OCI-LY7 (cell line): ENCODE results near the gene KLK1. TPM values are rescaled to one million over a fixed set of nuclear protein-coding genes. Genes with fewer than 3 reads are reported as not detected.

Experiments used
- BruUV-seq: library from RNA; stranded (reverse); fragments of 400-500 nt; replicated peaks from 2 replicates; lab custom pipeline; 2021; lab: Mats Ljungman, UMichigan
- CTCF ChIA-PET: fragments of 300-600 bp; sonication (Branson Sonifier 250); formaldehyde crosslinking; loops from one replicate; lab custom pipeline; 2022; ENCODE audit warnings: antibody characterized with exemption; ENCODE audit not compliant: unreplicated experiment; lab: Charles Lee
- POLR2A ChIA-PET: fragments of 300-600 bp; sonication (Branson Sonifier 250); formaldehyde crosslinking; loops from one replicate; lab custom pipeline; 2022; ENCODE audit warnings: antibody characterized with exemption; lab: Charles Lee
- DNase-seq: peaks from one replicate; pipeline ENCODE4 v3.0.0-alpha.2; 2015; ENCODE audit warnings: low spot score
- H2AFZ ChIP-seq: fragments of 200-600 bp; sonication (generic), shearing (Covaris generic); 2 replicates; pipeline ENCODE4 v1.6.1; 2014; ENCODE audit warnings: mild to moderate bottlenecking, antibody characterized with exemption, low read length, moderate library complexity
- H3K27ac ChIP-seq: fragments of 200-600 bp; sonication (generic); 2 replicates; pipeline ENCODE4 v1.5.1; 2014; ENCODE audit warnings: mixed run types, low read depth, mild to moderate bottlenecking, moderate library complexity, low read length, inconsistent platforms; ENCODE audit not compliant: poor library complexity, severe bottlenecking
- H3K36me3 ChIP-seq: fragments of 200-600 bp; sonication (generic); 2 replicates; pipeline ENCODE4 v1.6.1; 2014; ENCODE audit warnings: mild to moderate bottlenecking, antibody characterized with exemption, low read length, moderate library complexity, mixed read lengths; ENCODE audit not compliant: insufficient read depth
- H3K4me1 ChIP-seq: fragments of 200-600 bp; sonication (generic); 2 replicates; pipeline ENCODE4 v1.5.1; 2014; ENCODE audit warnings: mild to moderate bottlenecking, low read length; ENCODE audit not compliant: insufficient read depth, poor library complexity, severe bottlenecking
- H3K4me2 ChIP-seq: fragments of 200-600 bp; sonication (generic); 2 replicates; pipeline ENCODE4 v1.6.1; 2014; ENCODE audit warnings: mild to moderate bottlenecking, low read length
- H3K4me3 ChIP-seq: fragments of 200-600 bp; sonication (generic); 2 replicates; pipeline ENCODE4 v1.5.1; 2014; ENCODE audit warnings: mild to moderate bottlenecking, low read depth, low read length; ENCODE audit not compliant: poor library complexity, severe bottlenecking
- H3K79me2 ChIP-seq: fragments of 200-600 bp; sonication (generic); 2 replicates; pipeline ENCODE4 v1.6.1; 2016; ENCODE audit warnings: low read depth, mild to moderate bottlenecking, low read length, moderate library complexity, mixed read lengths; ENCODE audit not compliant: insufficient read depth
- H3K9me2 ChIP-seq: fragments of 200-600 bp; sonication (generic); 2 replicates; pipeline ENCODE4 v1.6.1; 2016; ENCODE audit warnings: mild to moderate bottlenecking, low read length, mixed read lengths; ENCODE audit not compliant: insufficient read depth
- H3K9me3 ChIP-seq: fragments of 200-600 bp; sonication (generic); 2 replicates; pipeline ENCODE4 v1.6.1; 2014; ENCODE audit warnings: mild to moderate bottlenecking, mixed run types, low read length, mixed read lengths
- H4K20me1 ChIP-seq: fragments of 200-600 bp; sonication (generic); 2 replicates; pipeline ENCODE4 v1.6.1; 2014; ENCODE audit warnings: mild to moderate bottlenecking, antibody characterized with exemption, low read length, moderate library complexity, mixed read lengths; ENCODE audit not compliant: insufficient read depth
- CTCF ChIP-seq: fragments of 200-600 bp; sonication (generic); conservative IDR thresholded peaks from 2 replicates; pipeline ENCODE4 v1.5.1; 2014; ENCODE audit warnings: mild to moderate bottlenecking, antibody characterized with exemption, low read length, moderate library complexity, mixed read lengths
- EZH2phosphoT487 ChIP-seq: fragments of 200-600 bp; sonication (generic); IDR thresholded peaks from 2 replicates; pipeline ENCODE4 v1.6.1; 2018; ENCODE audit warnings: low read depth, borderline replicate concordance, mild to moderate bottlenecking, mixed run types, antibody characterized with exemption, low read length, moderate library complexity, mixed read lengths
- intact Hi-C: fragments of 100-400 bp; cut with micrococcal nuclease; formaldehyde crosslinking; loops from one replicate; pipeline ENCODE4 v1.10.0; 2022; ENCODE audit not compliant: unreplicated experiment
- total RNA-seq, 2 experiments: library from RNA; depleted of rRNA in 1 of 2; stranded (reverse); fragments of >200 nt in 1 of 2; shearing (Covaris generic) in 1 of 2; gene quantifications; 2 replicates each; pipeline ENCODE4 v1.2.3, GENCODE V29; 2014 to 2022

KLK1 gene
- total RNA-seq, 2 experiments from 2014 or later: 5.1 TPM; not detected in 1

GRCh38 chr19:50830266-50831025 is 6.9 kb upstream of the KLK1 start:
- no TSS peak for BruUV-seq
- Histone ChIP-seq H3K4me3 (no peak overlapping the region), H3K36me3 (no peaks in the 10 kb centered on the region), H3K9me2 (no peaks in the 10 kb centered on the region), H3K27ac (no peak overlapping the region), H3K4me1 (peaks cover 2% of the 10 kb centered on the region), H3K79me2 (no peaks in the 10 kb centered on the region), H3K9me3 (no peaks in the 10 kb centered on the region), H2AFZ (no peak overlapping the region), H3K4me2 (no peak overlapping the region), H4K20me1 (no peaks in the 10 kb centered on the region)
- intact Hi-C loops: no loop called here
- DNase-seq: no peak
- TF ChIP-seq EZH2phosphoT487 (no peak), CTCF (no peak)
- POLR2A ChIA-PET: interaction anchor here (0.5 kb wide), 1 partner anchor 315 kb away, joined by 3 read pairs; no protein-coding TSS in a partner anchor
- CTCF ChIA-PET: no interaction called here

GRCh38 chr19:50829801-50830200 is 6.2 kb upstream of the KLK1 start:
- DNase-seq: no peak
- H4K20me1 ChIP-seq: no peaks in the 10 kb centered on the region
- H3K27ac ChIP-seq: no peak overlapping the region
- no peaks in the 10 kb centered on the region for H3K36me3 ChIP-seq
- H3K4me1 ChIP-seq: no peaks in the 10 kb centered on the region
- H3K79me2 ChIP-seq: no peaks in the 10 kb centered on the region
- intact Hi-C loops: no loop called here
- TF ChIP-seq CTCF (no peak), EZH2phosphoT487 (no peak)
- no TSS peak for BruUV-seq
- H3K4me2 ChIP-seq: no peak overlapping the region
- no peak overlapping the region for H2AFZ ChIP-seq
- H3K9me2 ChIP-seq: no peaks in the 10 kb centered on the region
- H3K9me3 ChIP-seq: no peaks in the 10 kb centered on the region
- CTCF ChIA-PET: no interaction called here
- H3K4me3 ChIP-seq: no peak overlapping the region
- POLR2A ChIA-PET: no interaction called here

DNA sequence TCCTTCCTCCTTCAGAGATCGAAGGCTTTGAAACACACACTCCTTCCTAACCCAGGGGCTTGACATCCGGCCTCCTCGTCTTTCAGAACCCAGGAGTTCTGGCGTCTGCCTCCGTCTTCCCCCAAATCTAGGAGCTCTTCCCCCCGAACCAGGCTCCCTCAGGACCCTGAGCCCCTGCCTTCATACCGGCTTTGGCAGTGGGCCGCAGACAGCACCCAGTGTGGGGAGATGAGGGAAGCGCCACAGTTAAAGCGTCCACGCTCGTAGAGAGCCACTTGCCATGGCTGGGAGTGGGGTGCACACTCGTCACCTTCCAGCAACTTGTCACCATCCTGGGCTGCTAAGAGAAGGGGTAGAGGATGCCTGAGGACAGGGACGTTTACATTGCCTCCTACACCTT is 3.9 kb upstream of the KLK1 start:
- Histone ChIP-seq H3K4me1 (no peaks in the 10 kb centered on the region), H3K79me2 (no peaks in the 10 kb centered on the region), H3K27ac (no peak overlapping the region), H3K9me3 (no peaks in the 10 kb centered on the region), H3K4me2 (no peak overlapping the region), H3K4me3 (no peak overlapping the region), H3K9me2 (no peaks in the 10 kb centered on the region), H4K20me1 (no peaks in the 10 kb centered on the region), H3K36me3 (no peaks in the 10 kb centered on the region), H2AFZ (no peak overlapping the region)
- ChIA-PET CTCF (no interaction called here), POLR2A (no interaction called here)
- DNase-seq: no peak
- TF ChIP-seq CTCF (no peak), EZH2phosphoT487 (no peak)
- no TSS peak for BruUV-seq
- intact Hi-C loops: no loop called here
